Panc1 (cell line): ENCODE results near the gene CAMK2B. TPM values are rescaled to one million over a fixed set of nuclear protein-coding genes. Genes with fewer than 3 reads are reported as not detected.

Source experiments
- ATAC-seq: fragments of 200-7000 bp; cut with Tn5 transposase; 2 replicates; pipeline ENCODE4 v1.9.1; 2020; ENCODE audit warnings: mild to moderate bottlenecking, moderate library complexity
- BruUV-seq: library from RNA; stranded (reverse); fragments of 400-500 nt; replicated peaks from 2 replicates; lab custom pipeline; 2021; lab: Mats Ljungman, UMichigan
- CTCF ChIA-PET: fragments of 300-600 bp; sonication (Branson Sonifier 250); formaldehyde crosslinking; loops from one replicate; lab custom pipeline; 2022; ENCODE audit warnings: antibody characterized with exemption; lab: Charles Lee
- POLR2A ChIA-PET: fragments of 300-600 bp; sonication (Branson Sonifier 250); formaldehyde crosslinking; loops from one replicate; lab custom pipeline; 2022; ENCODE audit warnings: antibody characterized with exemption; lab: Charles Lee
- DNase-seq: peaks from one replicate; pipeline ENCODE4 v3.0.0-alpha.2; 2010; ENCODE audit warnings: low read depth, low spot score
- H3K27ac ChIP-seq: 2 replicates; pipeline ENCODE4 v1.5.1; 2011; ENCODE audit warnings: mild to moderate bottlenecking, low read length, inconsistent platforms
- H3K27me3 ChIP-seq: fragments of 200-500 bp; sonication (Bioruptor generic); 2 replicates; pipeline ENCODE4 v1.6.0; 2014; ENCODE audit warnings: low read length, inconsistent platforms; ENCODE audit not compliant: control insufficient read depth, insufficient read depth
- H3K36me3 ChIP-seq: fragments of 200-500 bp; sonication (Bioruptor generic); 2 replicates; pipeline ENCODE4 v1.5.1; 2014; ENCODE audit warnings: inconsistent platforms, mild to moderate bottlenecking, low read length, moderate library complexity; ENCODE audit not compliant: control insufficient read depth, insufficient read depth
- H3K4me1 ChIP-seq: 2 replicates; pipeline ENCODE4 v1.5.1; 2011; ENCODE audit warnings: inconsistent platforms, mild to moderate bottlenecking, low read length, moderate library complexity; ENCODE audit not compliant: control insufficient read depth, insufficient read depth
- H3K4me3 ChIP-seq, 2 experiments: 2 replicates each; pipeline ENCODE4 v1.5.1; 2011 to 2012; ENCODE audit warnings: low read depth in 2 of 2, low read length in 2 of 2, mild to moderate bottlenecking in 2 of 2, inconsistent platforms in 1 of 2, moderate library complexity in 1 of 2
- H3K9me3 ChIP-seq: fragments of 200-500 bp; sonication (Bioruptor generic); 2 replicates; pipeline ENCODE4 v1.5.1; 2014; ENCODE audit warnings: low read depth, mild to moderate bottlenecking, inconsistent platforms, low read length, moderate library complexity; ENCODE audit not compliant: control insufficient read depth, insufficient read depth
- CTCF ChIP-seq: fragments of 450-650 bp; IDR thresholded peaks from 2 replicates; pipeline ENCODE4 v1.5.1; 2017; ENCODE audit warnings: mild to moderate bottlenecking
- POLR2AphosphoS5 ChIP-seq: IDR thresholded peaks from 2 replicates; pipeline ENCODE4 v1.6.1; 2012; ENCODE audit warnings: mild to moderate bottlenecking, low read depth, low read length, moderate library complexity
- REST ChIP-seq, 2 experiments: IDR thresholded peaks; 2 replicates each; pipeline ENCODE4 v1.6.1; 2011 to 2012; ENCODE audit warnings: low read depth in 2 of 2, control low read depth in 1 of 2, low read length in 1 of 2, mild to moderate bottlenecking in 1 of 2, moderate library complexity in 1 of 2; ENCODE audit not compliant: insufficient read depth in 1 of 2
- SIN3A ChIP-seq: IDR thresholded peaks from 2 replicates; pipeline ENCODE4 v1.6.1; 2012; ENCODE audit warnings: low read depth, mild to moderate bottlenecking, low read length, moderate library complexity, borderline replicate concordance; ENCODE audit not compliant: insufficient read depth
- TCF7L2 ChIP-seq: IDR thresholded peaks from 2 replicates; pipeline ENCODE4 v1.6.1; 2011; ENCODE audit warnings: mild to moderate bottlenecking, low read depth, low read length, inconsistent platforms
- in situ Hi-C: cut with HindIII; loops from 2 replicates; pipeline ENCODE4 v1.10.0; 2016; ENCODE audit warnings: low sequenced_read_pairs, low pct_unique_long_range_greater_than_20kb
- intact Hi-C: fragments of 100-400 bp; cut with micrococcal nuclease; formaldehyde crosslinking; loops from one replicate; pipeline ENCODE4 v1.10.0; 2022; ENCODE audit not compliant: unreplicated experiment
- total RNA-seq: library from RNA; stranded (reverse); gene quantifications from one replicate; pipeline ENCODE4 v1.2.1, GENCODE V29; 2021; ENCODE audit not compliant: unreplicated experiment

The CAMK2B gene
- total RNA-seq, 1 experiment from 2014 or later = 0.26 TPM

- intact Hi-C loops = no loop called here
- in situ Hi-C loops = loop anchor here (25.0 kb wide), 1 partner anchor 118 kb away; the partner anchor contains the start of gene YKT6
- Histone ChIP-seq H3K4me1 (no peaks in the 10 kb centered on the region), H3K27ac (no peak overlapping the region), H3K36me3 (no peaks in the 10 kb centered on the region), H3K9me3 (no peaks in the 10 kb centered on the region), H3K4me3 (no peak overlapping the region), H3K27me3 (peaks cover 2% of the 10 kb centered on the region; the same call in 1 of the 2 replicates)
- BruUV-seq = no TSS peak
- DNase-seq (no peak), ATAC-seq (no peak)
- CTCF ChIA-PET = no interaction called here
- POLR2A ChIA-PET = no interaction called here
- TF ChIP-seq SIN3A (no peak), REST (IDR thresholded peaks at IDR 0.05; ENCODE audit: insufficient read depth in 1 of 2, low read depth in 2 of 2, low read length in 1 of 2) (no peak), TCF7L2 (no peak), POLR2AphosphoS5 (no peak), CTCF (no peak)
Observed at GRCh38 chr7:44329888-44330287, 4.5 kb upstream of the CAMK2B start.

GRCh38 chr7:44329081-44329480, 3.7 kb upstream of the CAMK2B start:
- TF ChIP-seq POLR2AphosphoS5 (no peak), REST (IDR thresholded peaks at IDR 0.05; ENCODE audit: insufficient read depth in 1 of 2, low read depth in 2 of 2, low read length in 1 of 2) (no peak), SIN3A (no peak), TCF7L2 (no peak), CTCF (no peak)
- no peaks in the 10 kb centered on the region for H3K4me1 ChIP-seq
- CTCF ChIA-PET = no interaction called here
- H3K9me3 ChIP-seq = no peaks in the 10 kb centered on the region
- no TSS peak for BruUV-seq
- H3K27ac ChIP-seq = no peak overlapping the region
- H3K27me3 ChIP-seq = peaks cover 8% of the 10 kb centered on the region
- DNase-seq = no peak
- in situ Hi-C loops = loop anchor here (25.0 kb wide), 1 partner anchor 117 kb away; the partner anchor contains the start of gene YKT6
- POLR2A ChIA-PET = no interaction called here
- H3K36me3 ChIP-seq = no peaks in the 10 kb centered on the region
- no peak for ATAC-seq
- no peak overlapping the region for H3K4me3 ChIP-seq
- intact Hi-C loops = no loop called here
